Type B pancreatic cell (in vitro differentiated cells): Measurements from ENCODE around the gene INTS2. TPM values are rescaled to one million over a fixed set of nuclear protein-coding genes. Genes with fewer than 3 reads are reported as not detected.

Experiments used
- DNase-seq: peaks from one replicate; pipeline ENCODE4 v3.0.0; 2021; ENCODE audit warnings: mixed read lengths; ENCODE audit not compliant: unreplicated experiment; ENCODE audit errors: extremely low spot score
- H3K27ac Mint-ChIP-seq: 2 replicates; pipeline ENCODE4 v1.8.0; 2021; ENCODE audit warnings: mild to moderate bottlenecking, mixed read lengths
- H3K27me3 Mint-ChIP-seq: 2 replicates; pipeline ENCODE4 v1.8.0; 2021; ENCODE audit warnings: mixed read lengths
- H3K36me3 Mint-ChIP-seq: 2 replicates; pipeline ENCODE4 v1.8.0; 2021; ENCODE audit warnings: mixed read lengths
- H3K4me1 Mint-ChIP-seq: one replicate; pipeline ENCODE4 v1.8.0; 2021; ENCODE audit warnings: mixed read lengths; ENCODE audit not compliant: unreplicated experiment
- H3K4me3 Mint-ChIP-seq: 2 replicates; pipeline ENCODE4 v1.8.0; 2021; ENCODE audit warnings: mild to moderate bottlenecking, mixed read lengths
- H3K9me3 Mint-ChIP-seq: 2 replicates; pipeline ENCODE4 v1.8.0; 2021; ENCODE audit warnings: mixed read lengths
- CTCF ChIP-seq: fragments of 200-600 bp; sonication (generic); conservative IDR thresholded peaks from 2 replicates; pipeline ENCODE4 v1.5.0; 2021; ENCODE audit warnings: antibody characterized with exemption, mild to moderate bottlenecking
- total RNA-seq: library from RNA; stranded (reverse); gene quantifications from 2 replicates; pipeline ENCODE4 v1.2.1, GENCODE V29; 2021; ENCODE audit warnings: low replicate concordance

INTS2 gene
- total RNA-seq, 1 donor from 2014 or later = 18.2 TPM

DNA sequence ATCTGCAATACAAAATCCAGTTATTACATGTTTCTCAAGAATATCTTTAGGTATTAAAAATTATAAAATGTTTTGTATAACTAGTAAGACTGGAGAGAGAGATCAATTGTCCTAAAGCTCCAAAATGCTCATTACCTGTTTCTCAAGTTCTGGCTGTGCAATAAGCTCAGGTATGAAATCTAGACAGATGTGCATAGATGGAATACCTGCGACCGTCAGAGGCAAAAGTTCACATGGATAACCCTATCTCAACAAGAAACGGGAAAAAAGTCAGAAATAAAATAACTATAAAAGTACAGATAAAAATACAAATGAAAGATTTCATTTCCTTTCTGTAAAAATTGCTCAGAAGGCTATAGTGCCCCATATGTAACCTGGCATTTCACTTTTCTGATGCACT, 58.6 kb downstream of the INTS2 start:
- H3K4me1 Mint-ChIP-seq = no peaks in the 10 kb centered on the region

DNA sequence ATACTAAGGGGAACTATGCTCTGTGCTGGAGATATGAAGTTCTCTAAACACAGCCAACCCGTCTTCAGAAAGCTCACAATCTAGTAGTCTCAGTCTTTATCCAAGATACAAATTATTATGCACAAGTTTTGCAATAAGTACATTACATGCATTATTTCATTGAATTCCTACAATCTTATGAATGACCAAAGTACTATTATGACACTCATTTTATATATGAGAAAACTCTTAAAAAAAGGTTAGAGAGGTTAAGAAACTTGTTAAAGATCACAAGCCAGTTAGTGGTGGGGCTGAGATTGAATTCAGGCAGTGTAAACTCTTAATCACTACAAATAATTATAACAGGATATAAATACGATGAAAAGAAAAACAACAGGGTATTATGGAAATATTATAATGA, 59.7 kb downstream of the INTS2 start:
- DNase-seq = no peak
- peaks cover 7% of the 10 kb centered on the region for H3K36me3 Mint-ChIP-seq
- TF ChIP-seq CTCF = no peak
- H3K27me3 Mint-ChIP-seq = no peaks in the 10 kb centered on the region
- H3K9me3 Mint-ChIP-seq = no peaks in the 10 kb centered on the region
- H3K4me3 Mint-ChIP-seq = no peak overlapping the region
- peaks cover under 1% of the 10 kb centered on the region for H3K4me1 Mint-ChIP-seq
- H3K27ac Mint-ChIP-seq = no peak overlapping the region

More for the DNA sequence above, 58.6 kb downstream of the INTS2 start:
- DNase-seq = no peak
- H3K9me3 Mint-ChIP-seq = no peaks in the 10 kb centered on the region
- peaks cover 11% of the 10 kb centered on the region for H3K36me3 Mint-ChIP-seq
- TF ChIP-seq CTCF = no peak
- H3K4me3 Mint-ChIP-seq = no peak overlapping the region
- H3K27ac Mint-ChIP-seq = no peak overlapping the region
- H3K27me3 Mint-ChIP-seq = no peaks in the 10 kb centered on the region

DNA sequence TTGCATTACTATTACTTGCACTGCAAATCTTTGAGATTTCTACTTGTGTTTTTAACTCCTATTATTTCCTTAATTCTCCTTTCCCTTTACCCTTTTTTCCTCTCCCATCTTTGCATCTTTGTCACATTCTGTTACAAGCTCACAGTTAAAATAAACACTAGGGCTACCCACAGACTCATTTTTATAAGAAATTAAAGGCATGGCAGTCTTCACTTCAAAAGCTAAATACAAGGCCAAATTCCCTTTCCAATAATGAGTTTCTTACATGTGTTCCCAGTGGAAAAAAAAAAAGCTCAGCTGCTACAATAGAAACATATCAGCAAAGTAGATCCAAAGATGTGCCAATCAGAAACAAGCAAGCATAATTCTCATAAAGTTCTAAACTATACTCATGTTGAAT, 60.7 kb downstream of the INTS2 start:
- Mint-ChIP-seq H3K4me1 (peaks cover 8% of the 10 kb centered on the region), H3K27ac (no peak overlapping the region), H3K27me3 (no peaks in the 10 kb centered on the region), H3K9me3 (no peaks in the 10 kb centered on the region), H3K36me3 (peaks cover 7% of the 10 kb centered on the region), H3K4me3 (no peak overlapping the region)
- no peak for DNase-seq
- TF ChIP-seq CTCF = no peak

DNA sequence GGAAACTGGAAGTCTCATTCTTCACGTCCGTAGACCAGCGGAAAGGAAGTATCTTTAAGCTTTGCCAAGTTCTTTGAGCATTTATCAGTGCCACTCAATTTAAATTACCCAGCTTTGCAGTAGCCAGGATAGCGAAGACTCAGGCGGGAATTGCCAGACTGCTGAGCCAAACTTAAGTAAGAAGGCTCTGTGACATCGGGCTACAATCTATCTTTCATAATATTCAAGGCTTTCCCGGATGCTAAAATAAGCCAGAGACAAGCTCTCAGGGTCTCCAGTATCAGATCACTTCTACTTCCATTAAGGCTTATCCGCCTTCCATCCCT, 64.0 kb downstream of the INTS2 start:
- Mint-ChIP-seq H3K27ac (peak overlapping the region; percentile 98), H3K27me3 (no peaks in the 10 kb centered on the region), H3K9me3 (no peaks in the 10 kb centered on the region), H3K4me1 (peaks cover 26% of the 10 kb centered on the region), H3K4me3 (peak overlapping the region; percentile 98), H3K36me3 (peaks cover 3% of the 10 kb centered on the region)
- DNase-seq = no peak
- no peak for TF ChIP-seq CTCF

DNA sequence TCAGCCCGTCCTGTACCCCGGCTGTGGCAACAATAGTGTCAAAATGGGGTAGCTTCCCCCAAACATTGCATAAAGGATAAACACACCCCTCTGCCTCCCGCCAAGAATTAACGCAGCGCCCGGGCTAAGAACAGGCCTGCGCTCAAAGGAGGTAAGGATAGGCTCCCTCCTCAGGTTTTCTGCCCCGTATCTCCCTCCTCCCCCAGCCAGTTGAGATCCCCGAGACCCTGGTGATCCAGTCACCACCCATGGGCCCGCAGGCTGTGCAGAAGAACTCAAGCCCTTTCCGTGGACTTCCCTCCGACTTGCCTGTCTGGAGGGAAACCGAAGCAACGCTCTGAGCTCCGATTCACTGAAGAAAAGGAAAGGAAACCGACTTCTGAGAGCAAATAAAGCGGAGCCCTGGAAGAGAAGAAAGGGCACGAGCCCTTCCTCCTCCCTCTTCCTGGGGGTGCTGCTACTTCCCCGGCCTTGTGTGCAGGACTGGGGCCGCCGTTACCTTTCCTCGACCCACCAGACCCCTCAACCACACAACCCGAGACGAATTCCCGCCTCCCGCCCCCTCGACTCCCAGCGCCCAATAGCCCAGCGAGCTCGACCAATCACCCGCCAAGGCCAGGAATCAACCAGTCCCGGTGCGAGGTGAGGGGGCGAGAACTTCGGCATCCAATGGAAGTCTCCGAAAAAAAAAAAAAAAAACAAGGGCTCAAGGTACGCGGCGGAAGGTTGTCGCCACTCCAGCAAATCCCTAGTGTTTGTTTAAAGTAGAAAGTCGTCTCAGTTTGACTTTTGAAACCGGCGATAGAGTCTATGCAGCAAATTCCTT, 64.6 kb downstream of the INTS2 start, which contains the start of gene BRIP1:
TSS of gene BRIP1 (minus strand) at position 554 of the 826 bp plus-strand sequence. CDS start 1,989 bp downstream, outside the sequence.
- Mint-ChIP-seq H3K9me3 (no peaks in the 10 kb centered on the region), H3K27me3 (no peaks in the 10 kb centered on the region), H3K4me1 (peaks cover 26% of the 10 kb centered on the region), H3K36me3 (peaks cover 3% of the 10 kb centered on the region), H3K27ac (peak within 1 kb of the TSS; percentile 98), H3K4me3 (peak within 1 kb of the TSS; percentile 98)
- no peak for TF ChIP-seq CTCF
- DNase-seq = peak; percentile 89
